ENCODE results near the gene TRPM5.

Gene TRPM5

GRCh38 chr11:2413742-2414579, 30.4 kb downstream of the TRPM5 start:
- peaks cover 0 to 21% (median 12%) of the 10 kb centered on the region in 11 experiments; a peak in 14 of 22 replicates for H3K27me3 ChIP-seq
- no peak for TF ChIP-seq Cebpa-rat (IDR thresholded peaks at IDR 0.05)

GRCh38 chr11:2412323-2412722, 32.0 kb downstream of the TRPM5 start:
- Histone ChIP-seq H3K9me3 (replicated peaks in 1 of 11) (no peaks in the 10 kb centered on the region), H3K4me2 (peak overlapping the region in 3 of 11 experiments; percentile 18 to 34 (median 24); a peak in 3 of 22 replicates), H3K36me3 (no peaks in the 10 kb centered on the region), H3K27ac (no peak overlapping the region), H3K4me1 (peaks cover 14 to 65% (median 43%) of the 10 kb centered on the region in 10 experiments), H3K27me3 (peaks cover 0 to 31% (median 21%) of the 10 kb centered on the region in 11 experiments; a peak in 14 of 22 replicates), H3K4me3 (no peak overlapping the region), H3K9ac (no peak overlapping the region), H4K20me1 (peaks cover 0 to 4% (median 0%) of the 10 kb centered on the region in 11 experiments; a peak in 3 of 22 replicates)
- TF ChIP-seq Cebpa-rat (IDR thresholded peaks at IDR 0.05), result no peak

More at GRCh38 chr11:2413742-2414579, 30.4 kb downstream of the TRPM5 start:
- H3K27ac ChIP-seq, result no peak overlapping the region
- H3K4me3 ChIP-seq, result no peak overlapping the region
- H3K9ac ChIP-seq, result no peak overlapping the region
- no peaks in the 10 kb centered on the region for H3K36me3 ChIP-seq
- H3K4me1 ChIP-seq, result peaks cover 14 to 71% (median 56%) of the 10 kb centered on the region in 10 experiments
- peak overlapping the region in 1 of 11 experiments; percentile 23; a peak in 2 of 22 replicates for H3K4me2 ChIP-seq
- H3K9me3 ChIP-seq (replicated peaks in 1 of 11), result no peaks in the 10 kb centered on the region
- H4K20me1 ChIP-seq, result peaks cover 0 to 4% (median 0%) of the 10 kb centered on the region in 11 experiments; a peak in 1 of 22 replicates

GRCh38 chr11:2411446-2412305, 32.6 kb downstream of the TRPM5 start:
- peak overlapping the region in 2 of 11 experiments; percentile 78 to 83; a peak in 3 of 22 replicates for H3K4me2 ChIP-seq

GRCh38 chr11:2410616-2411015, 33.7 kb downstream of the TRPM5 start:
- no peak for TF ChIP-seq Cebpa-rat (IDR thresholded peaks at IDR 0.05)
- peaks cover 13 to 48% (median 30%) of the 10 kb centered on the region in 10 experiments for H3K4me1 ChIP-seq
- H3K27ac ChIP-seq, result no peak overlapping the region
- no peaks in the 10 kb centered on the region for H3K9me3 ChIP-seq (replicated peaks in 1 of 11)
- H3K27me3 ChIP-seq, result peaks cover 0 to 31% (median 21%) of the 10 kb centered on the region in 11 experiments; a peak in 14 of 22 replicates
- H3K4me2 ChIP-seq, result peak overlapping the region in 9 of 11 experiments; percentile 78 to 96 (median 88); a peak in 18 of 22 replicates
- no peak overlapping the region for H3K4me3 ChIP-seq
- no peaks in the 10 kb centered on the region for H3K36me3 ChIP-seq
- H4K20me1 ChIP-seq, result peaks cover 0 to 4% (median 0%) of the 10 kb centered on the region in 11 experiments; a peak in 3 of 22 replicates
- peak overlapping the region in 4 of 11 experiments; percentile 44 to 65 (median 56); a peak in 3 of 22 replicates for H3K9ac ChIP-seq

More at GRCh38 chr11:2411446-2412305, 32.6 kb downstream of the TRPM5 start:
- Histone ChIP-seq H3K4me3 (no peak overlapping the region), H4K20me1 (peaks cover 0 to 4% (median 0%) of the 10 kb centered on the region in 11 experiments; a peak in 3 of 22 replicates), H3K9me3 (replicated peaks in 1 of 11) (no peaks in the 10 kb centered on the region), H3K27me3 (peaks cover 0 to 31% (median 21%) of the 10 kb centered on the region in 11 experiments; a peak in 14 of 22 replicates), H3K27ac (no peak overlapping the region), H3K36me3 (no peaks in the 10 kb centered on the region), H3K4me1 (peaks cover 13 to 58% (median 37%) of the 10 kb centered on the region in 10 experiments), H3K9ac (no peak overlapping the region)
- TF ChIP-seq Cebpa-rat (IDR thresholded peaks at IDR 0.05), result no peak

GRCh38 chr11:2409611-2410468, 34.5 kb downstream of the TRPM5 start:
- peak overlapping the region in 4 of 11 experiments; percentile 46 to 61 (median 56); a peak in 8 of 22 replicates for H3K27ac ChIP-seq
- peak overlapping the region; percentile 78 to 96 (median 84) for H3K4me2 ChIP-seq
- H3K4me1 ChIP-seq, result peaks cover 13 to 47% (median 30%) of the 10 kb centered on the region in 10 experiments
- peak overlapping the region in 9 of 11 experiments; percentile 31 to 68 (median 53); a peak in 15 of 22 replicates for H3K9ac ChIP-seq
- no peak for TF ChIP-seq Cebpa-rat (IDR thresholded peaks at IDR 0.05)
- H3K4me3 ChIP-seq, result peak overlapping the region in 3 of 10 experiments; percentile 11 to 30 (median 29); a peak in 1 of 20 replicates
- peaks cover 0 to 31% (median 21%) of the 10 kb centered on the region in 11 experiments; a peak in 14 of 22 replicates for H3K27me3 ChIP-seq
- H3K36me3 ChIP-seq, result peaks cover 0 to 5% (median 0%) of the 10 kb centered on the region in 11 experiments; a peak in 6 of 22 replicates
- peaks cover 0 to 6% (median 0%) of the 10 kb centered on the region in 11 experiments; a peak in 6 of 22 replicates for H4K20me1 ChIP-seq
- no peaks in the 10 kb centered on the region for H3K9me3 ChIP-seq (replicated peaks in 1 of 11)

- peaks cover 0 to 12% (median 6%) of the 10 kb centered on the region in 11 experiments; a peak in 15 of 22 replicates for H3K36me3 ChIP-seq
- peak overlapping the region; percentile 78 to 96 (median 84) for H3K4me2 ChIP-seq
- H3K27ac ChIP-seq, result no peak overlapping the region; a peak in 2 of 22 replicates
- peaks cover 0 to 13% (median 6%) of the 10 kb centered on the region in 11 experiments; a peak in 9 of 22 replicates for H4K20me1 ChIP-seq
- no peaks in the 10 kb centered on the region for H3K9me3 ChIP-seq (replicated peaks in 1 of 11)
- H3K4me1 ChIP-seq, result peaks cover 13 to 47% (median 30%) of the 10 kb centered on the region in 10 experiments
- H3K4me3 ChIP-seq, result no peak overlapping the region
- H3K9ac ChIP-seq, result peak overlapping the region in 6 of 11 experiments; percentile 31 to 68 (median 56); a peak in 9 of 22 replicates
- H3K27me3 ChIP-seq, result peaks cover 0 to 31% (median 21%) of the 10 kb centered on the region in 11 experiments; a peak in 14 of 22 replicates
- no peak for TF ChIP-seq Cebpa-rat (IDR thresholded peaks at IDR 0.05)
These were observed 35.2 kb downstream of the TRPM5 start for GRCh38 chr11:2409126-2409525.

- Histone ChIP-seq H3K9ac (peak overlapping the region in 4 of 11 experiments; percentile 1 to 68 (median 60); a peak in 3 of 22 replicates), H3K27me3 (peaks cover 0 to 31% (median 21%) of the 10 kb centered on the region in 11 experiments; a peak in 14 of 22 replicates), H3K4me1 (peaks cover 13 to 43% (median 30%) of the 10 kb centered on the region in 10 experiments), H4K20me1 (peaks cover 0 to 18% (median 11%) of the 10 kb centered on the region in 11 experiments; a peak in 9 of 22 replicates), H3K27ac (no peak overlapping the region), H3K9me3 (replicated peaks in 1 of 11) (no peaks in the 10 kb centered on the region), H3K4me3 (no peak overlapping the region), H3K4me2 (peak overlapping the region in 8 of 11 experiments; percentile 78 to 96 (median 90); a peak in 9 of 22 replicates), H3K36me3 (peaks cover 4 to 17% (median 11%) of the 10 kb centered on the region in 11 experiments; a peak in 21 of 22 replicates)
- TF ChIP-seq Cebpa-rat (IDR thresholded peaks at IDR 0.05), result no peak
These were observed 35.6 kb downstream of the TRPM5 start for GRCh38 chr11:2408671-2409070.

All from BLaER1 treated with 17β-estradiol and CSF1 and Interleukin-3, amounts not matched to agents 10 nM and 100 nM (cell line).